Caco-2 (cell line): ENCODE data around the gene FGF14. TPM values are rescaled to one million over a fixed set of nuclear protein-coding genes. Genes with fewer than 3 reads are reported as not detected.

ENCODE experiments used
- BruUV-seq: library from RNA; stranded (reverse); fragments of 400-500 nt; replicated peaks from 2 replicates; lab custom pipeline; 2021; lab: Mats Ljungman, UMichigan
- CTCF ChIA-PET: fragments of 300-600 bp; sonication (Branson Sonifier 250); formaldehyde crosslinking; loops from one replicate; lab custom pipeline; 2022; ENCODE audit warnings: antibody characterized with exemption; lab: Charles Lee
- POLR2A ChIA-PET: fragments of 300-600 bp; sonication (Branson Sonifier 250); formaldehyde crosslinking; loops from one replicate; lab custom pipeline; 2022; ENCODE audit warnings: antibody characterized with exemption; lab: Charles Lee
- DNase-seq, 2 experiments: peaks; one replicate each; pipeline versions ENCODE4 v3.0.0 to v3.0.0-alpha.2; 2020 to 2022
- H3K27me3 ChIP-seq: replicated peaks from 2 replicates; pipeline ENCODE4 v1.6.0; 2011; ENCODE audit warnings: low read length; ENCODE audit not compliant: control insufficient read depth, insufficient read depth
- H3K36me3 ChIP-seq: 2 replicates; pipeline ENCODE4 v1.5.1; 2011; ENCODE audit warnings: low read length; ENCODE audit not compliant: control insufficient read depth, insufficient read depth
- H3K4me1 ChIP-seq: fragments of 250-450 bp; sonication (Bioruptor Pico); 2 replicates; pipeline ENCODE4 v1.5.1; 2020; ENCODE audit warnings: mild to moderate bottlenecking
- H3K4me3 ChIP-seq: 2 replicates; pipeline ENCODE4 v1.5.1; 2011; ENCODE audit warnings: low read depth, mild to moderate bottlenecking, control low read depth, low read length
- H3K9me3 ChIP-seq: fragments of 250-450 bp; sonication (Bioruptor Pico); 2 replicates; pipeline ENCODE4 v1.5.1; 2020; ENCODE audit warnings: mild to moderate bottlenecking, moderate library complexity
- H3K27ac Mint-ChIP-seq: one replicate; pipeline ENCODE4 v1.8.0; 2022; ENCODE audit warnings: mixed read lengths; ENCODE audit not compliant: unreplicated experiment
- H3K27me3 Mint-ChIP-seq: one replicate; pipeline ENCODE4 v1.8.0; 2022; ENCODE audit warnings: mixed read lengths; ENCODE audit not compliant: insufficient read depth, unreplicated experiment
- H3K36me3 Mint-ChIP-seq: one replicate; pipeline ENCODE4 v1.8.0; 2022; ENCODE audit warnings: mild to moderate bottlenecking, mixed read lengths; ENCODE audit not compliant: insufficient read depth, unreplicated experiment
- H3K4me1 Mint-ChIP-seq: one replicate; pipeline ENCODE4 v1.8.0; 2022; ENCODE audit warnings: low read depth, mixed read lengths; ENCODE audit not compliant: unreplicated experiment
- H3K4me3 Mint-ChIP-seq: one replicate; pipeline ENCODE4 v1.8.0; 2022; ENCODE audit warnings: mild to moderate bottlenecking, moderate library complexity, mixed read lengths; ENCODE audit not compliant: unreplicated experiment
- H3K9me3 Mint-ChIP-seq: one replicate; pipeline ENCODE4 v1.8.0; 2022; ENCODE audit warnings: mixed read lengths; ENCODE audit not compliant: unreplicated experiment
- CTCF ChIP-seq, 2 experiments: fragments of 200-600 bp in 1 of 2; IDR thresholded peaks; 1 replicate in 1 of 2; 2 replicates in 1 of 2; pipeline versions ENCODE4 v1.5.1 to v1.8.0; 2011 to 2022; ENCODE audit warnings: antibody characterized with exemption in 1 of 2, control low read depth in 1 of 2, inconsistent platforms in 1 of 2, low read depth in 1 of 2, low read length in 1 of 2, mild to moderate bottlenecking in 1 of 2, moderate library complexity in 1 of 2; ENCODE audit not compliant: insufficient read depth in 1 of 2, severe bottlenecking in 1 of 2, unreplicated experiment in 1 of 2
- intact Hi-C: fragments of 100-400 bp; cut with micrococcal nuclease; formaldehyde crosslinking; loops from one replicate; pipeline ENCODE4 v1.10.0; 2022; ENCODE audit not compliant: unreplicated experiment
- total RNA-seq: library from RNA; stranded (reverse); gene quantifications from 2 replicates; pipeline ENCODE4 v1.2.3, GENCODE V29; 2022

FGF14 gene
- total RNA-seq, 1 experiment from 2014 or later, result not detected

- no peak for DNase-seq
- no peak for TF ChIP-seq CTCF (IDR thresholded peaks at IDR 0.05; ENCODE audit: insufficient read depth in 1 of 2, low read depth in 1 of 2, low read length in 1 of 2, severe bottlenecking in 1 of 2, unreplicated experiment in 1 of 2)
- Histone ChIP-seq H3K4me3 (no peak overlapping the region), H3K4me1 (no peaks in the 10 kb centered on the region), H3K27me3 (no peaks in the 10 kb centered on the region), H3K9me3 (no peaks in the 10 kb centered on the region), H3K36me3 (no peaks in the 10 kb centered on the region)
- BruUV-seq, result no TSS peak
- intact Hi-C loops, result no loop called here
- Mint-ChIP-seq H3K27me3 (peaks cover 23% of the 10 kb centered on the region), H3K9me3 (no peaks in the 10 kb centered on the region), H3K27ac (no peak overlapping the region), H3K4me3 (no peak overlapping the region), H3K4me1 (no peaks in the 10 kb centered on the region), H3K36me3 (no peaks in the 10 kb centered on the region)
- CTCF ChIA-PET, result no interaction called here
- POLR2A ChIA-PET, result no interaction called here
Measured at GRCh38 chr13:102214956-102215355, 186.9 kb downstream of the FGF14 start.

DNA sequence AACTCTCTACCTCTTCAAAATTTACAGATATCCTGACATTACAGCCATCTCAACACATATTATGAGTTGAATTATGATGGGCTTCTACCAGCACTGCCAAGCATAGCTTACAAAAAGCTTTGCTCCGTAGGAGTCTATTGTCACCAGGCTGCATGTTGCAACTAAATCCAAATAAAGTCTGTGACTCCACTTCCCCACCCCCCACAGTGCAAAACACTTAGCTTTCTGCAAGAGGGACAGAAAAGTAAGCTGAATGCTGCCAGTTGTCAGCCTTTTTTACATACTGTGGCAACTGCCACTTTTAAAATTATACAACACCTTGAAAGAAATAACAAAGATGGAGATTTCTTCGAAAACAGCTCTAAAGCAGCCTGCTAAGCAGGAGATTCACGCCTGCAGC lies 189.1 kb downstream of the FGF14 start:
- TF ChIP-seq CTCF (IDR thresholded peaks at IDR 0.05; ENCODE audit: insufficient read depth in 1 of 2, low read depth in 1 of 2, low read length in 1 of 2, severe bottlenecking in 1 of 2, unreplicated experiment in 1 of 2), result no peak
- intact Hi-C loops, result no loop called here
- Mint-ChIP-seq H3K27ac (no peak overlapping the region), H3K9me3 (no peaks in the 10 kb centered on the region), H3K36me3 (no peaks in the 10 kb centered on the region), H3K27me3 (peaks cover 23% of the 10 kb centered on the region), H3K4me1 (no peaks in the 10 kb centered on the region), H3K4me3 (no peak overlapping the region)
- no peaks in the 10 kb centered on the region for H3K4me1 ChIP-seq
- ChIA-PET CTCF (no interaction called here), POLR2A (no interaction called here)
- DNase-seq, result no peak
- no TSS peak for BruUV-seq
- H3K27me3 ChIP-seq, result no peaks in the 10 kb centered on the region
- no peaks in the 10 kb centered on the region for H3K9me3 ChIP-seq
- no peak overlapping the region for H3K4me3 ChIP-seq
- no peaks in the 10 kb centered on the region for H3K36me3 ChIP-seq

DNA sequence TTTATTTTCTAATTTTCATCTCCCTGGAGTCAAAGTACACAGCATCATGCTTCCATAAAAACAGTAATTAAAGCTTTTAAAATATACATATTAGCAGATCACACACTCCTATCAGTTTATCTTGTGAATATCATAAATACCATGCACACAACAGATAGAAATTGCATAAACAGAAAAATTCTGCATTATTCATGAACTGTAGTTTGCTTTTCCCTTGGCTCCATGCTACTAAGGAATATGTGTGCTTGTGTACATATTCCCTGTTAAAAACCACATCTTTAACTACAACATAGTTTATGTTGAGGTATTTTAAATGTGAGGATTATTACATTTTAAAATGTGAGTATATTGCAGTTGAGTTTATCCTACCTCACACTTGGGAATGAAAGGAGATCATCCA lies 193.5 kb downstream of the FGF14 start:
- H3K36me3 ChIP-seq, result no peaks in the 10 kb centered on the region
- H3K27me3 ChIP-seq, result no peaks in the 10 kb centered on the region
- CTCF ChIA-PET, result no interaction called here
- H3K9me3 Mint-ChIP-seq, result no peaks in the 10 kb centered on the region
- intact Hi-C loops, result no loop called here
- no peak overlapping the region for H3K4me3 Mint-ChIP-seq
- no peak overlapping the region for H3K27ac Mint-ChIP-seq
- no peak for TF ChIP-seq CTCF (IDR thresholded peaks at IDR 0.05; ENCODE audit: insufficient read depth in 1 of 2, low read depth in 1 of 2, low read length in 1 of 2, severe bottlenecking in 1 of 2, unreplicated experiment in 1 of 2)
- no peaks in the 10 kb centered on the region for H3K4me1 ChIP-seq
- POLR2A ChIA-PET, result no interaction called here
- H3K9me3 ChIP-seq, result no peaks in the 10 kb centered on the region
- H3K4me1 Mint-ChIP-seq, result no peaks in the 10 kb centered on the region
- no peaks in the 10 kb centered on the region for H3K36me3 Mint-ChIP-seq
- BruUV-seq, result no TSS peak
- DNase-seq, result no peak
- H3K4me3 ChIP-seq, result no peak overlapping the region
- H3K27me3 Mint-ChIP-seq, result peaks cover 15% of the 10 kb centered on the region
